ENCODE data around the gene C1QTNF6.

DNA sequence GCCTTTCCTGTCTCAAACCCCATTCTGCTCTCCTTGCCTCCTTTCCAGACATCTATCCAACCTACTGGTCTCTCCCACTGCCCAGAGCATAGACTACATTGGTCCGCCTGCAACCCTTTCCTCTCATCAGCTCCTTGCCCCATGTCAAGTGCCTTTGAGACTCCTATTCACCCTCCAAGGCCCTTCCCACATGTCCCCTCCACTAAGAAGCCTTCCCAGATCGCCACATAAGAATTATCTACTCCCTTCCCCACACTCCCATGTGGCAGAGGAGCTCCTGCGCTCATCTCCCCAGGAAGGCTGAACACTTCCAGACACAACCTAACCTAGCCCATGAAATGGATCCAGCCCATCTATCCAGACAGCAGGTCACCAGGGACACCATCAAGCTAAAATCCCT is 10.3 kb downstream of the C1QTNF6 start:
- TF ChIP-seq, protein P1, sequence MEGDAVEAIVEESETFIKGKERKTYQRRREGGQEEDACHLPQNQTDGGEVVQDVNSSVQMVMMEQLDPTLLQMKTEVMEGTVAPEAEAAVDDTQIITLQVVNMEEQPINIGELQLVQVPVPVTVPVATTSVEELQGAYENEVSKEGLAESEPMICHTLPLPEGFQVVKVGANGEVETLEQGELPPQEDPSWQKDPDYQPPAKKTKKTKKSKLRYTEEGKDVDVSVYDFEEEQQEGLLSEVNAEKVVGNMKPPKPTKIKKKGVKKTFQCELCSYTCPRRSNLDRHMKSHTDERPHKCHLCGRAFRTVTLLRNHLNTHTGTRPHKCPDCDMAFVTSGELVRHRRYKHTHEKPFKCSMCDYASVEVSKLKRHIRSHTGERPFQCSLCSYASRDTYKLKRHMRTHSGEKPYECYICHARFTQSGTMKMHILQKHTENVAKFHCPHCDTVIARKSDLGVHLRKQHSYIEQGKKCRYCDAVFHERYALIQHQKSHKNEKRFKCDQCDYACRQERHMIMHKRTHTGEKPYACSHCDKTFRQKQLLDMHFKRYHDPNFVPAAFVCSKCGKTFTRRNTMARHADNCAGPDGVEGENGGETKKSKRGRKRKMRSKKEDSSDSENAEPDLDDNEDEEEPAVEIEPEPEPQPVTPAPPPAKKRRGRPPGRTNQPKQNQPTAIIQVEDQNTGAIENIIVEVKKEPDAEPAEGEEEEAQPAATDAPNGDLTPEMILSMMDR (IDR thresholded peaks at IDR 0.05 in 2 of 3, conservative IDR thresholded peaks at IDR 0.05 in 1 of 3; ENCODE audit: borderline replicate concordance in 1 of 3, insufficient read depth in 1 of 3, low read depth in 2 of 3, low read length in 2 of 3): no peak
- TF ChIP-seq, protein P2, sequence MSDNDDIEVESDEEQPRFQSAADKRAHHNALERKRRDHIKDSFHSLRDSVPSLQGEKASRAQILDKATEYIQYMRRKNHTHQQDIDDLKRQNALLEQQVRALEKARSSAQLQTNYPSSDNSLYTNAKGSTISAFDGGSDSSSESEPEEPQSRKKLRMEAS (IDR thresholded peaks at IDR 0.05): no peak
- TF ChIP-seq POLR2AphosphoS5 (IDR thresholded peaks at IDR 0.05; ENCODE audit: low read depth, low read length) (no peak), POLR2A (IDR thresholded peaks at IDR 0.05; ENCODE audit: borderline replicate concordance, extremely low read depth, insufficient read depth, insufficient read length) (no peak), JUND (IDR thresholded peaks at IDR 0.05) (no peak)

All from HCT116 (cell line).